Stimulated activated CD8-positive, alpha-beta memory T cell treated with anti-CD3 and anti-CD28 coated beads, Interleukin-15, amount 100 ng/mL, for 4 hours (primary cell): Measurements from ENCODE around the gene HIVEP3.
"Not testable (repeated sequence)": the region's sequence is repeated elsewhere in the genome, so short reads cannot be mapped to it uniquely, and the experiment has no call there.

Experiments
- DNase-seq, 2 donors: peaks; one replicate each; pipeline ENCODE4 v3.0.0-alpha.2; 2020; ENCODE audit warnings: low read depth in 2 of 2

HIVEP3 gene

GRCh38 chr1:41562328-41562727 is 356.4 kb downstream of the HIVEP3 start:
- DNase-seq = no peak

- no peak for DNase-seq
Observed at GRCh38 chr1:41560931-41561330, 357.8 kb downstream of the HIVEP3 start.

- no peak for DNase-seq
Observed at GRCh38 chr1:41560496-41560895, 358.2 kb downstream of the HIVEP3 start.

- DNase-seq = no peak
Observed at GRCh38 chr1:41559331-41559730, 359.4 kb downstream of the HIVEP3 start.

- no peak for DNase-seq
Observed at GRCh38 chr1:41558761-41559171, 360.0 kb downstream of the HIVEP3 start.

GRCh38 chr1:41557751-41558455 is 360.8 kb downstream of the HIVEP3 start:
- no peak for DNase-seq

- not testable (repeated sequence) for DNase-seq
Observed at GRCh38 chr1:41554746-41555145, 364.0 kb downstream of the HIVEP3 start.

- no peak for DNase-seq
Observed at GRCh38 chr1:41547781-41548560, 370.8 kb downstream of the HIVEP3 start.

GRCh38 chr1:41547336-41547735 is 371.4 kb downstream of the HIVEP3 start:
- DNase-seq = no peak

- no peak for DNase-seq
Observed at GRCh38 chr1:41546833-41547135, 371.9 kb downstream of the HIVEP3 start.

GRCh38 chr1:41545996-41546832 is 372.5 kb downstream of the HIVEP3 start:
- DNase-seq = no peak

- DNase-seq = no peak
Observed at GRCh38 chr1:41542196-41542930, 376.4 kb downstream of the HIVEP3 start.

- no peak for DNase-seq
Observed at GRCh38 chr1:41541592-41541952, 377.1 kb downstream of the HIVEP3 start.

GRCh38 chr1:41540886-41541591 is 377.7 kb downstream of the HIVEP3 start:
- DNase-seq = no peak

GRCh38 chr1:41539999-41540398 is 378.7 kb downstream of the HIVEP3 start:
- no peak for DNase-seq

- no peak for DNase-seq
Observed at GRCh38 chr1:41539418-41539805, 379.3 kb downstream of the HIVEP3 start.

GRCh38 chr1:41538741-41539417 is 379.8 kb downstream of the HIVEP3 start:
- DNase-seq = no peak

- DNase-seq = no peak
Observed at GRCh38 chr1:41537788-41538351, 380.9 kb downstream of the HIVEP3 start.

GRCh38 chr1:41537251-41537650 is 381.5 kb downstream of the HIVEP3 start:
- DNase-seq = no peak

GRCh38 chr1:41536361-41536802 is 382.3 kb downstream of the HIVEP3 start:
- DNase-seq = no peak
